Upper lobe of left lung (tissue), 6 donors: Measurements from ENCODE around the gene ARID5B. TPM values are rescaled to one million over a fixed set of nuclear protein-coding genes. Genes with fewer than 3 reads are reported as not detected.

Source experiments
- ATAC-seq, 2 donors: fragments of 200-7000 bp; cut with Tn5 transposase; one replicate each; pipeline ENCODE4 v1.9.1; 2022; ENCODE audit warnings: mild to moderate bottlenecking in 2 of 2, moderate library complexity in 2 of 2; ENCODE audit not compliant: low FRiP score in 2 of 2
- DNase-seq, 2 donors: peaks; one replicate each; pipeline ENCODE4 v3.0.0-alpha.2; 2019 to 2020
- H3K27ac ChIP-seq, 4 donors: fragments of 200-600 bp; sonication (generic); one replicate each; pipeline ENCODE4 v1.5.1; 2016 to 2019
- H3K27me3 ChIP-seq, 4 donors: fragments of 200-600 bp; sonication (generic); one replicate each; pipeline ENCODE4 v1.5.1; 2017 to 2019
- H3K36me3 ChIP-seq, 4 donors: fragments of 200-600 bp; sonication (generic); one replicate each; pipeline ENCODE4 v1.5.1; 2016 to 2019
- H3K4me1 ChIP-seq, 4 donors: fragments of 200-600 bp; sonication (generic); one replicate each; pipeline ENCODE4 v1.5.1; 2018 to 2019
- H3K4me3 ChIP-seq, 4 donors: fragments of 200-600 bp; sonication (generic); one replicate each; pipeline ENCODE4 v1.5.1; 2017 to 2019; ENCODE audit warnings: mild to moderate bottlenecking in 2 of 4, moderate library complexity in 1 of 4
- H3K9me3 ChIP-seq, 4 donors: fragments of 200-600 bp; sonication (generic); one replicate each; pipeline ENCODE4 v1.5.1; 2018 to 2019
- CTCF ChIP-seq, 6 experiments: fragments of 450-650 bp in 4 of 6; fragments of 200-600 bp in 2 of 6; sonication (generic) in 2 of 6; IDR thresholded peaks; one replicate each; pipeline ENCODE4 v1.5.1; 2016 to 2019; ENCODE audit warnings: antibody characterized with exemption in 6 of 6
- EP300 ChIP-seq, 4 donors: sonication (generic); formaldehyde crosslinking; IDR thresholded peaks; one replicate each; pipeline ENCODE4 v1.5.1; 2017; ENCODE audit warnings: antibody characterized with exemption in 4 of 4, control low read depth in 2 of 4
- POLR2A ChIP-seq, 4 donors: fragments of 450-650 bp; IDR thresholded peaks; one replicate each; pipeline ENCODE4 v1.5.1; 2016 to 2017; ENCODE audit warnings: antibody characterized with exemption in 4 of 4, mild to moderate bottlenecking in 2 of 4
- POLR2AphosphoS5 ChIP-seq, 2 donors: sonication (generic); formaldehyde crosslinking; IDR thresholded peaks; one replicate each; pipeline ENCODE4 v1.5.1; 2017; ENCODE audit warnings: antibody characterized with exemption in 2 of 2
- WGBS, 2 donors: methylation state at CpG; one replicate each; pipeline ENCODE4 v1.1.5; 2017 to 2018; 5-methylcytosine and 5-hydroxymethylcytosine counted together
- total RNA-seq, 6 donors: library from RNA; depleted of rRNA in 4 of 6; stranded (reverse); fragments of >200 nt in 4 of 6; gene quantifications; one replicate each; pipeline versions ENCODE4 v1.1.0 to v1.2.1, GENCODE V29; 2016 to 2021
- donor health status: DM: no; HTN: no; CAD: no; lungs with moderate emphysema.
- donor health status: DM: no; HTN: yes; CAD: no; lungs with severe emphysema.

ARID5B gene
- total RNA-seq, 6 donors from 2014 or later = 20.2 to 51.3 (median 28.4) TPM

GRCh38 chr10:62000037-62000603 lies 98.6 kb downstream of the ARID5B start:
- no peaks in the 10 kb centered on the region for H3K36me3 ChIP-seq
- no peak overlapping the region for H3K27ac ChIP-seq
- no peak for TF ChIP-seq CTCF (IDR thresholded peaks at IDR 0.05)
- no peak for TF ChIP-seq POLR2A (IDR thresholded peaks at IDR 0.05)
- TF ChIP-seq EP300 (IDR thresholded peaks at IDR 0.05) = no peak
- TF ChIP-seq POLR2AphosphoS5 (IDR thresholded peaks at IDR 0.05) = no peak

GRCh38 chr10:62000726-62001125 lies 99.2 kb downstream of the ARID5B start:
- Histone ChIP-seq H3K27ac (peak overlapping the region in 1 of 4 donors; percentile 26), H3K9me3 (no peaks in the 10 kb centered on the region), H3K27me3 (no peaks in the 10 kb centered on the region), H3K4me1 (peaks cover 0 to 16% (median 9%) of the 10 kb centered on the region in 4 donors), H3K36me3 (no peaks in the 10 kb centered on the region), H3K4me3 (no peak overlapping the region)
- 93 to 96% methylated on average over 7 of the region's 7 CpGs for whole genome bisulfite sequencing, 2 donors
- ATAC-seq = no peak
- TF ChIP-seq POLR2AphosphoS5 (IDR thresholded peaks at IDR 0.05) (no peak), CTCF (IDR thresholded peaks at IDR 0.05) (no peak), EP300 (IDR thresholded peaks at IDR 0.05) (no peak), POLR2A (IDR thresholded peaks at IDR 0.05) (no peak)
- no peak for DNase-seq

More at GRCh38 chr10:62000037-62000603, 98.6 kb downstream of the ARID5B start:
- peaks cover 3 to 19% (median 12%) of the 10 kb centered on the region in 4 donors for H3K4me1 ChIP-seq
- H3K9me3 ChIP-seq = no peaks in the 10 kb centered on the region
- DNase-seq (no peak), ATAC-seq (no peak)
- 93 to 94% methylated on average over 20 of the region's 20 CpGs for WGBS, 2 donors
- H3K4me3 ChIP-seq = no peak overlapping the region
- no peaks in the 10 kb centered on the region for H3K27me3 ChIP-seq

GRCh38 chr10:62001898-62002297 lies 100.4 kb downstream of the ARID5B start:
- TF ChIP-seq EP300 (IDR thresholded peaks at IDR 0.05) (no peak), POLR2A (IDR thresholded peaks at IDR 0.05) (no peak), CTCF (IDR thresholded peaks at IDR 0.05) (no peak), POLR2AphosphoS5 (IDR thresholded peaks at IDR 0.05) (no peak)
- ATAC-seq = no peak

GRCh38 chr10:62002753-62003152 lies 101.3 kb downstream of the ARID5B start:
- no peak for TF ChIP-seq POLR2AphosphoS5 (IDR thresholded peaks at IDR 0.05)
- no peak for TF ChIP-seq CTCF (IDR thresholded peaks at IDR 0.05)
- no peak for TF ChIP-seq EP300 (IDR thresholded peaks at IDR 0.05)
- TF ChIP-seq POLR2A (IDR thresholded peaks at IDR 0.05) = no peak
- WGBS, 2 donors = 73 to 79% methylated on average over 3 of the region's 3 CpGs
- ATAC-seq = no peak

More at GRCh38 chr10:62001898-62002297, 100.4 kb downstream of the ARID5B start:
- Histone ChIP-seq H3K4me3 (no peak overlapping the region), H3K27ac (peak overlapping the region in 3 of 4 donors; percentile 11 to 31 (median 13)), H3K36me3 (no peaks in the 10 kb centered on the region), H3K9me3 (no peaks in the 10 kb centered on the region), H3K4me1 (peaks cover 0 to 15% (median 7%) of the 10 kb centered on the region in 4 donors), H3K27me3 (no peaks in the 10 kb centered on the region)
- DNase-seq = no peak
- WGBS, 2 donors = 58 to 61% methylated on average over 5 of the region's 5 CpGs

GRCh38 chr10:62004042-62004441 lies 102.5 kb downstream of the ARID5B start:
- Histone ChIP-seq H3K4me3 (no peak overlapping the region), H3K27me3 (no peaks in the 10 kb centered on the region), H3K9me3 (no peaks in the 10 kb centered on the region), H3K4me1 (peaks cover 0 to 15% (median 7%) of the 10 kb centered on the region in 4 donors), H3K27ac (peak overlapping the region in 1 of 4 donors; percentile 3), H3K36me3 (no peaks in the 10 kb centered on the region)
- no peak for ATAC-seq
- WGBS, 2 donors = 59 to 60% methylated on average over 3 of the region's 3 CpGs
- no peak for DNase-seq
- no peak for TF ChIP-seq CTCF (IDR thresholded peaks at IDR 0.05)
- TF ChIP-seq POLR2A (IDR thresholded peaks at IDR 0.05) = no peak
- no peak for TF ChIP-seq POLR2AphosphoS5 (IDR thresholded peaks at IDR 0.05)
- TF ChIP-seq EP300 (IDR thresholded peaks at IDR 0.05) = no peak

More at GRCh38 chr10:62002753-62003152, 101.3 kb downstream of the ARID5B start:
- H3K27ac ChIP-seq = peak overlapping the region in 1 of 4 donors; percentile 31
- H3K4me1 ChIP-seq = peaks cover 0 to 15% (median 7%) of the 10 kb centered on the region in 4 donors
- H3K27me3 ChIP-seq = no peaks in the 10 kb centered on the region
- H3K36me3 ChIP-seq = no peaks in the 10 kb centered on the region
- no peaks in the 10 kb centered on the region for H3K9me3 ChIP-seq
- no peak for DNase-seq
- no peak overlapping the region for H3K4me3 ChIP-seq
